HG03432 (cell line): ENCODE measurements around the gene SPINK8.
"Not testable (repeated sequence)": the region's sequence is repeated elsewhere in the genome, so short reads cannot be mapped to it uniquely, and the experiment has no call there.

Experiments used
- ATAC-seq: cut with Tn5 transposase; IDR thresholded peaks from one replicate; pipeline ENCODE4 v1.9.1; 2021; ENCODE audit warnings: mild to moderate bottlenecking, moderate library complexity; ENCODE audit not compliant: unreplicated experiment

Gene SPINK8

DNA sequence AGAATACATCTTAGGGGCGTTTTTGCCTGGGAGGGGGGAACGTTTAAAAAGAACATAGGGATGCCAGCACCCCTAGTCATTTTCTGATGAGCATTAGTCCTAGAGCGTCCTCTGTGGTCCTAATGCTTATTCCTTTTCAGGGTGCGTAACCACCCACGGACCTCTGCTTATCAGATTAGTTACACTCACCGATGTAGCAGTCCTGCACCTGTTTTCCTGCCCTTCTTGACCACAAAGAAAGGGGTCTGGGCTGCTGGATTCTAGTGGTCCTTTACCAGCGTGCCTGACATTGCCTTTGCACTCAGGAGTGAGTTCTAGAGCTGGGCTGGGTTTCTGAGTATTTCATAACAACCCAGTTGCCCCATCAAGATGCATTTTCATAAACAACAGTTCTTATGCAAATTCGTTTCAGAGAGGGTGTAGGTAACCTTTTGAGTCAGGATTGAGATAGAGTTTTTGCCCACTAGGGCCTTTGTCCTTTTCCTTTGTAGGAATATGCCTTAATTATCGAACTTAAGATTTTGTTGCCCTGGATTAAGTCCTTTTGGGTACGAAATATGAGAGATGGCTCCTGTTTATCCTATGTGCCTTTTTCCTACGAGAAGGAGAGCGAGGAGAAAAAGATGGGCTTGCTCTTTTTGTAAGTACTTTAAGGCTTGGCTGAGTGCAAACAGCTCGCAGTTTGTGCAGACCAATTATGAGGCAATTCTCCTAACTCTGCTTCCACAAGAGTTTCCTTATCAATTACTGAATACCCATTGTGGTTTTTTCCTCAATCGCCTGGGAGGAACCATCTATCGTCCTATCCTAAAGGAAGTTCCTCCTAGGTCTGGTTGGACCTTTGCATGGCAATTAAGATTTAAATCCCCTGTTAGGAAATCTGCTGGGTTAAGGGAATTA, at the start of gene SPINK8:
SPINK8 (minus strand) TSS at position 316 of the 900 bp plus-strand sequence. CDS start 5,320 bp downstream, outside the sequence.
- ATAC-seq: not testable (repeated sequence)

DNA sequence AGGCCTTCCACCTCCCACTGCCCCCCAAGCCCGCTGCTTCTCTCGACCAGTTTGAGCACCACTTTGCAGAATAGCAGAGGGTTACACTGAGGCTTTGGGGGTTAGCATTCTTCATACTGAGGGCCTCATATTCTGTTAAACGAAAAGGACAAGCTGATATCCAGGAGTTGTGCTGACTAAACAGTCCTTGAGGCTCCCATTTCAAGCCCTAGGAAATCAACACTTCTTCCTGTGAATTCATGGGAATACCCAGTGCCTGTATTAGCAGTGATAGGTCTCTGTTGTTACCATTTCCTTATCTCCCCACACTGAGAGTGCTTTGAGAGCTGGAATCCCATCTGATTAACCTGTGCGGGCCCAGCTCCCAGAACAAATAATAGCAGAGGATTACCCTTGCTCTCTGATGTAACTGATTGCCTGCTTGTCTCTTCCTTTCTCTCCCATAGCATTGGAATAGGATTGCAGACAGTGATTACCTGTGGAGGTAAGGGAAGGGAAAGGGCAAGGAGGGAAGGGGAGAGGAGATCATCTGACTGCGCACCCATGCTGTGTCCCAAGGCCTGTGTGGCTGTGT, 39.5 kb upstream of the SPINK8 start:
- no peak for ATAC-seq

DNA sequence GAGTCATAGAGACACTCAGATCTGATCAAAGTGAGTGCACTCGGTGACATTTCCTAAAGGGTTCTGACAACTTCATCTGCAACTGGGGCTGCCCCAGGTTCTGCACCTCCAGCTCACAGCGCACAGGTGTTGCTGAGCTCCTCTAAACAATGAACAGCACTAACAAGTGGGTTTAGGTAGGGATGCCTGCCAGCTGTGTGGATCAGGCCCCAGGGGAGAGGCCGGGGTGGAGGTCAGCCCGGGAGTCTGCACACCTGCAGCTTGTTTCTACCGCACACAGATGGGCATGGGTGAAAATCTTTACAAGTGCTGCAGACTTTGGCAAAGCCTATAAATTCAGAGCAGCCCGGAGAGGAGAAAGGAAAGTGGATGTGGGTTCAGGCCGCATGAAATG, 38.9 kb upstream of the SPINK8 start:
- ATAC-seq: no peak

DNA sequence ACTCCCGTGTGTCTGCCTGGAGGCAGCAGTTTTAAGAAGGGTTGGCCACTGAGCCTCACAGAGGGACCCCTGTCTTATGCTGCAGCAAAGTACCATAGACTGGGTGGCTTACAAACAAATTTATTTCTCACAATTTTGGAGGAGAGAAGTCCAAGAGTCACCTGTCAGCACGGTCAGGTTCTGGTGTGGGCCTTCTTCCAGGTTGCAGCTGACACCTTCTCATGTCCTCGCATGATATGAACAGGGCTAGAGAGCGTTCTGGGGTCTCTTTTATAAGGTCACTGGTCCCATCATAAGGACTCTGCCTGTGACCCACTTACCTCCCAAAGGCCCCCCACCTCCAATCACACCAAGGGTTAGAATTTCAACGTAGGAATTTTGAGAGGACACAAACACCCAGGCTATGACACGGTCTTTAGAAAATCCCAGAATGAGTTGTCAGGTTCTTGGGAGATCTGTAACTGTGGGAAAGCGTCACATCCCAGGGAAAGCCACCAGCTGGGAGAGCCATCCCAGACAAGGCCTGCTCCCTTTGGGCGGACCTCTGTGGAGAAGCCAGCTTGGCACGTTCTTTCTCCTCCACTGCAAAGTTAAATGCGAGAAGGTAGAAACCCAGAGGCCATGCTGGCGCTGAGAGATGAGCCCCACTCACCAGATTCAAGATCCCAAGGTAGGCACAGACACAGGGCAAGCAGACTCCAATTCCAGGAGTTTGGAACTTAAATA, 38.4 kb upstream of the SPINK8 start, which contains the start of gene FBXW12:
FBXW12 (plus strand) TSS at position 569 of the 726 bp plus-strand sequence. CDS start 549 bp downstream, outside the sequence.
- ATAC-seq: no peak

DNA sequence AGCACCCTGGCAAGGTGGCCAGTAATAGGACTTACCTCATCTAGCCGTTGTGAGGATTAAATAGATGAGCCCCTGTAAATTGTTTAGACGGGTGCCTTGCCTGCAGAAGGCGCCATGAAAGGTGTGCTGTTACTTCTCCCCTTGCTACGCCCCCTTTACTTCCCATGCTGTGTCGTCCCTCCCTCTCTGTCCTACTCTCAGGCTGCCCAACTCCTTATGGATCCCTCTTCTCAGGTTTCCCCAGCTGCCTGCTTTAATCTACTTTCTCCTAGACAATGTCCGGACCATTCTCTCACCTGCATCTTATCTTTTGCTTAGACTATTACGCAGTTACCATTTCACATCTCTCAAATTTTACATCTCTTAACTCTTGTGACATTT, 36.9 kb upstream of the SPINK8 start:
- no peak for ATAC-seq

DNA sequence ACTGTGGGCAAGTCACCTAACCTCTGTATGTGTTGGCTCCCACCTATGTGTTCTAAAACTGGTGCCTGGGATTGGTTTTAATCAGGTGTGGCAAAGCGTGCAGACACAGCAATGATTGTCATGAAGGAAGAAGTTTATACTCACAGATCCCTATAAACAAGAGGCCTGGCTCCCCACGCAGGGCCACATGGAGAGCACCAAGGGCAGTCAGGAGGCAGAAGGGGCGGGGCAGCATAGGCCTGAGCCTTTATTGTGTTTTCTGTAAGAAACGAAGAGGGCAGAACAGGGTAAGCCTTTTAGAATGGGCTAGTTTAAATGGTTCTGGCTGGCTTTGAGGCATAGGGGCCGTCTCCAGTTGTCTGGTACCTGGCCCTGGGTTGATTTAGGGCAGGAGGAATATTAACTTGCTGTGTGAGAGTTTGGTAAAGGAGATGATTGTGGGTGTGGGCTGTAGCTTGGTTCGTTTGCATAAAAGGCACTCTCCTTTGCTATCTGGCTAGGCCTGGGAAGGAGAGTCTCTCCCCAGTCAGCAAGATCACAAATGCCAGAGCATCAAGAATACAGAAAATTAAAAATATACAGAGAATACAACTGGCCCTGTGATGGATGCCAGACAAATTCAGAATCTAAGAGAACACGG, 36.4 kb upstream of the SPINK8 start:
- no peak for ATAC-seq

DNA sequence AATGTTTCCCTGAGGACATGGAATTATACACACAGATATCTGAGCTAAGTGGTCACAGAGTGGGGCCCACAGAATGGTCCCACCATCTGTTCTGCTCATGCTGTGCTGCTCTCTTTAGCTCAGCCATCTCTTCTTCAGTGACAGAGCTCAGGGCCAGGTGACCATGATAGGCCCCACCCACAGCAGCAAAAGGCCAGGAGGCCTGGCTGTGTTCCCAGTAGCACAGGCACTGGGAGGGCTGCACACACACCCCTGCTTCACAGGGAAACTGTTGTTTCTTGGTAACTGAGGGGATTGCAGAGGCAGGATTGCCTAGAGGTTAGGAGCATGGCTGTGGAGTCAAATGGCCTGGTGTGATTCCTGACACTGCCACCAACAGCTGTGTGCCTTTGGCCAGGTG, 33.7 kb upstream of the SPINK8 start:
- ATAC-seq: no peak

DNA sequence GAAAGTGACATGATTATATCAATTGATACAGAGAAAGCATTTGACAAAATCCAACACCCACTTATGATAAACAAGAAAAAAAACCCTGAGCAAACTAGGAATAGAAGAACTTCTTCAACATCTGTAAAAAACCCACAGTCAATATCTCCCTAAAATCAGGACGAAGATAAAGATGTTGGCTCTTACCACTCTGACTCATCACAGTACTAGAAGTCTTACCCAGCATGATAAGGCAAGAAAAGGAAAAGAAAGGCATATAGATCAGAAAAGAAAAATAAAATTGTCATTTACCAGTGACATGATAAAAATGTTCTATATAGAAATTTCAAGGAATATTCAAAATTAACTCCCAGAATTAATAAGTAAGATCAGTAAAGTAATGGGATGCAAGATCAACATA, 31.4 kb upstream of the SPINK8 start:
- ATAC-seq: no peak

DNA sequence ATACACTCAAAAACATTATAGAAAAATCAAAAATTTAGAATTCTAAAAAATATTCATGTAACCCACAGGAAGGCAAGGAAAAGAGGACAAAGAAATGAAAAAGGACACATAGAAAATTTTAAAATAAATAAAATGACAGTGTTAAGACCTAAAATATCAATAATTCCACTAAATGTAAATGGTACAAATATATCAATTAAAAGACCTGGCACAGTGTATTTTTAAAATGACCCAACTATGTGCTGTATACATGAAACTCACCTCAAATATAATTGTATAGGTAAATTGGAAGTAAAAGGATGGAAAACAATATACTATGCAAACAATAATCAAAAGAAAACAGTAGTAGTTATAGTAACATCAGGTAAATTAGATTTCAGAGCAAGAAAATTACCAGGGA, 28.5 kb upstream of the SPINK8 start:
- no peak for ATAC-seq

DNA sequence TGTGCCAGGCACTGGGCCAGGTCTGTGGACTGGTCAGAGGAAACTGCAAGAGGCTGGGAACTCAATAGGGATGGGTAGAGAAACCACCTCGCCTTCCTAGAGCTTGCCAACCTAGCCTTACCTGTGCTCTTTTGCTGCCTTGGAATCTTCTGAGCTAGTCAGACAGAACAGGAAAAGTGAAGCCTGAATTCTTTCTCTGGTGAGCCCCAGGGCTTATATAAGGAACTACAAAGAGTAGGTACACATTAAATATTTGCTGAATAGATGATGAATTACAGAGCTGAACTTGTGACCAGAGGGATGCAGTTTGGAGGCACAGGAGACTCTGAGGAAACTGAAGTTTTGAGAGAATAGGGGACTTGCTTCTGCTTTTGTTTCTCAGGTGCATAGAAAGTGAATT, 23.0 kb upstream of the SPINK8 start:
- no peak for ATAC-seq

DNA sequence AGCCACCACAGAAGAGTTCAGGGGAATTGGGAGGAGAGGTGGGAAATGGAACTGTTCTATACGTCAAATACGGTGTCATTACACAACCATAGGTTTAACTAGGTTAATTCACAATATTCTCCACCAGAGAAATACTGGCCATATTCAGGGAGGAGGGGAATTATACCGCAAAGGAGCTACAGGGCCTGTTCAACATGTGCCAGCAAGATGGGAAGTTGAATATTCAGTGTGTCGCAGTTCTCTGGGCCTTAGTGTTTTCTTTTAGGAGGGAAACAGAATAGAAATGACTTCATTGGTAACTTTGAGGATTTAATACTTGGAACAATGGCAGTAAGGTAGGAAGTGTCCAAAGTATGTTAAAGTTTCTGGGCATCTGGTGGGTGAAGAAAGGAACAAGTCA, 20.5 kb upstream of the SPINK8 start:
- ATAC-seq: no peak

DNA sequence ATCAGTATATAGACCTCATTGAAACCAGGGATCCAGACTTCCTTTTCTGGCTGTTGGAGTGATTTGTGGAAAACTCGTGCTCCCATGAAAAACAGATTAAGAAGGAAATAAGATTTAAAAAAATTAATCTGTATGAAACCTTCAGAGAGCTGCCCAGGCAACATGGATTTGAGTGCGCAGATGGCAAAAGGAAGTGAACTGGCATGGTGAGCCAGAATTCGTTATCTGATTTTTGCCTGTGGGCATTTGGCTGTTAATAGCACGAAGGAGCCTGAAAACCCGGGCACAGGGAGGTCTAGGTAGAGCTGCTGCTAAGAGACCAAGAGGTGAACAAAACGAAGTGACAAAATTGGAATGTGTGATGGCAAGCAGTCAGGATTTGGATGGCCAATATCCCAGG, 19.1 kb upstream of the SPINK8 start:
- no peak for ATAC-seq

DNA sequence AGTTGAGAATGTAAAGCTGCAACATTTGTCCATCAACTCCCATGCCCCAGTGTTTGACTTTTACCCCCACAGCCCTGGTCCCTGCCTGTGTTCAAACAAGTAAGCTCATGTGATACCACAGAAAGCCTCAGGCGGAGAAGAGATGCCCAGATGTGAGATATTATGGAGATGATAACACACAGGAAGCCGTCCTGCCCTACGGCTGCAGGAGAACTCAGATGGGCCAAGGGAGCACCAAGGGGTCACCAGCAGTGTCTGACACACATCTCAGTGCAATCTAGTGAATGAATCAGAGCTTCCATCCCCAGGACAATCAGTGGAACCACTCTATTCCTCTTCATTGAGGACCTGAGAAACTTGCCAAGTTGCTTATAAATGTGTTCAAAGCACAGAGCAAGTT, 14.0 kb upstream of the SPINK8 start:
- no peak for ATAC-seq

DNA sequence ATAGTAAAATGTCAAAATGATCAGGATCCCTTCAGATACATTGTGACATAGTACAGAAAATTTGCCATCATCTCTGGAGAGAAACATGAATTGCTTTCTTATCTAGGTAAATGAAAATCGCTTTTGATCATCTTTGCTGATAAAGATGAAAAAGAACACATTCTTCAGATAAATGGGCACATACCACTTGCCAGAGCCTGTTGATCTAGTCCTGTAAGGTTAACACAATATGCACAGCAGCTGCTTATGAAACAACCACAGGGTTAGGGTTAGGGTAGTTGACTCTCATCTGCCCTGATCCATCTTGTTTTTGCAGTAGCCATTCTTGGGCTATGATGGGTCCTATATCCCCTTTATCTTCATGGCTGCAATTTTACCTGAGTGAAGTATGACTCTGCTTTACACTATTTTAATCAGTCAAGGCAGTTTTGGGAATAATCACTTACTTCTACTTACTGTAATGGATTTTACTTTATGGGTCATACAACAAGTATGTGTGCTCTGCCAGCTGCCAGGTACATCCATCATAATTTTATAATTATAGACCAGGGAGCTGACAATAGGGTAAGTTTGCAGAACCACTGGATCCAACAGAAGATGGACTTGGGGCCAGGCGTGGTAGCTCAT, 12.6 kb upstream of the SPINK8 start:
- ATAC-seq: no peak

DNA sequence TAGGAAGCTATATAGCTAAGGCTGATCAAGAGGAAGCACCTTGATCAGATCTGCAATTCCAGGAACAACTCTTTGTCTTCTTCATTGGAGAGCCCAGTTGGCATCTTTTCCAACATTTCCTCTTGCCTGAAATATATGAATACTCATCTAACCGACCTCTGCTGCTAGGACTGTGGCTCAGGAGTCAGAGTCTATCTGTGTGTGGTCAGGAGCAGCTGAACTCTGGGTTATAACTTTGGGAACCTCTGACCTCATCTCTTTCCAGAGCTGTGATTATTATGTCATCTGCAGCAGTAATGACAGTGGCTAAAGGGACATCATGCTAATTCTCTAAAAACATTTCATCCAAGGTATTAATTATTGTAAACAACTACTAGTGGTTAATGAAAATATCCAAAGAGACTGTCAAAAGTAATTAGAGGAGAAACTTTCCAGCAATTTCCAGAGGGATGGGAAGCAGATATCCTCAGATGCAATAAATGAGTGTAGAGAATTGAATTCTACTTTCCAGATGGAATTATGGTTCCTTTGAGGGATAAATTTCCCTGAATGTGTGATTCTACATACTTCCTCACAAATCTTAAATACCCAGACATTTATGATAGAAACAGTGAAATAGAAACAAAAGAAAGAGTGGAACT, 11.5 kb upstream of the SPINK8 start:
- ATAC-seq: no peak

DNA sequence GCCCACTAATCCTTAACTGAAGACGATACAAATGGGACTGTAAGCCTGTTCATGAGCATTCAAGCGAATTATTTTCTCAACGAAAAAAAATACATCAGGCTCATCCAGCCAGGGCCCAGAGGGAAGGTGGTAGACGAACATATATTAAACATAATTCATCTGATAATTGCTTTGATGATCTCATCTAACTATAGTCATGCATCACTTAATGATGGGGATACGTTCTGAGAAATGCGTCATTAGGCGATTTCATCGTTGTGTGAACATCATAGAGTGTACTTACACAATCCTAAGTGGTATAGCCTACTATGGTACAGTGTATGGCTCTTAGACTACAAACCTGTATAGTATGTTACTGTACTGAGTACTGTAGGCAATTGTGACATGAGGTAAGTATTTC, 10.0 kb upstream of the SPINK8 start:
- ATAC-seq: no peak

DNA sequence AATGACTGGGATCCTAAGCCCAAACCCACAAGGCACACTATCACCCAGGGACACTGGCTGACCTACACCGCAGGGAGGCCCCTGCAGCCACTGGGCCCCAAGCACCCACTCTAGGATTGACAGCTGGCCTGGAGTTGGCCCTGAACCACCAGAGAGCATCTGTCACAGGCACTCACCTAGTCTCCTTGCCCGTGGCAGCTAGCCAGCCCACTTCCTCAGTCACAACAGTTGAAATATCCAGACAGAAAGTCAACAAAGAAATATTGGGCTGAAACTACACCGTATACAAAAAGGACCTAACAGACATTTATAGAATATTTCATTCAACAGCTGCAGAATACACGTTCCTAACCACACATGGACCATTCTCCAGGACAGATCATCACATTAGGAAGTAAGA, 5.2 kb upstream of the SPINK8 start:
- ATAC-seq: no peak

DNA sequence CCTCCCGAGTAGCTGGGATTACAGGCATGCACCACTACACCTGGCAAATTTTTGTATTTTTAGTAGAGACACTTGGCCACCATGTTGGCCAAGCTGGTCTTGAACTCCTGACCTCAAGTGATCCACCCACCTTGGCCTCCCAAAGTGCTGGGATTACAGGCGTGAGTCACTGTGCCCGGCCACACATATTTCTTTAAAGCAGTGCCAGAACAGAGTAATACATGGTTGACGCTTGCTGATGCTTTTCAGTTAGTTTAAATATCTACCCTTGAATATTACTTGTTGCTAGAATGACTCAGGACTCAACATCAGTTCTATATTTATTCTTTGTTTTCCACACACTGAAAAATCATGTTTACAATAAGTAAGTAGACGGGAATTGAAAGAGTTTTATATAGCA, 4.1 kb upstream of the SPINK8 start:
- ATAC-seq: not testable (repeated sequence)

DNA sequence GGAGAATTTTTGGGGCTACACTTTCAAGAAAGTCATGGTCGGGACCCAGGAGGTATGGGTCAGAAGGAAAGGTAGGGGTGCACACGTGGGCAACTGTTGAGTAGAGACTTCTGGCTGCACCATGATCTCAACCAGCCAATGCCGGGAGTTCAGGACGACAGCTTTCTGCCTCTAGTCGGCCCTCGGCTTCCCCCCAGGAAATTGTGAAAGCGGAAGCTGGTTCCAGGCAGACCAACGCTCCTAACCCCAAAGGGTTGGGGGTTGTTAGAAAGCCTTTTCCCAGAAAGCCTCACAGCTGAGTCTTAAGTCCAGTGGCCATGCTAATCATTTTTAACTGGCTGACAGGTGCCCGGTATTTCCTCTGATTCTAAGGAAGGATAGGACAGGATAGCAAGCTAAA, 1.8 kb upstream of the SPINK8 start:
- not testable (repeated sequence) for ATAC-seq

DNA sequence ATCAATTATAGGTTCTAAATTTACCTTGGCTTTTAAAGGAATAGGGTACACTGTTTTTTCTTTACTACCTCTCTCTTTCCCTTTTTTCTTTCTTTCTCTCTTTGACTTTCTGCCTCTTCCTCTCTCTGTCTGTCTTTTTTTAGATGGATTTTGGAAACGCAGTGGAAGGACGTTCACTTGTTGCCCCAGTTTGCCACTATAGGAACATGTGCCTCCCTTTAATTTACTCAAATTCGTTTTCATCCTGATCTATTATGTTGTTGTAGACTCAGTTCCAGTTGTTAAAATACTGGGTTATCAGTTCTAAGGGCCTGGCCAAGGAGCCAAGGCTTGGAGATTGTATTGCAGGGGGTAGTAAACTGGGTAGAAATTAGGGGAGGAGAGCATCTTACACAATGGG, 1.1 kb upstream of the SPINK8 start:
- ATAC-seq: no peak
